OCI-LY1 (cell line): Measurements from ENCODE around the gene ERRFI1.

Source experiments
- EZH2 ChIP-seq: fragments of 200-600 bp; sonication (generic), shearing (Covaris generic); IDR thresholded peaks from 2 replicates; pipeline ENCODE4 v1.8.0; 2017; ENCODE audit warnings: borderline replicate concordance, mixed run types, mild to moderate bottlenecking, antibody characterized with exemption, low read length, moderate library complexity, mixed read lengths
- TF ChIP-seq, protein P1 (sequence below): fragments of 200-600 bp; sonication (generic), shearing (Covaris generic); IDR thresholded peaks from 2 replicates; pipeline ENCODE4 v1.5.1; 2017; ENCODE audit warnings: mild to moderate bottlenecking, antibody characterized with exemption, low read length, moderate library complexity, mixed read lengths

DNA sequence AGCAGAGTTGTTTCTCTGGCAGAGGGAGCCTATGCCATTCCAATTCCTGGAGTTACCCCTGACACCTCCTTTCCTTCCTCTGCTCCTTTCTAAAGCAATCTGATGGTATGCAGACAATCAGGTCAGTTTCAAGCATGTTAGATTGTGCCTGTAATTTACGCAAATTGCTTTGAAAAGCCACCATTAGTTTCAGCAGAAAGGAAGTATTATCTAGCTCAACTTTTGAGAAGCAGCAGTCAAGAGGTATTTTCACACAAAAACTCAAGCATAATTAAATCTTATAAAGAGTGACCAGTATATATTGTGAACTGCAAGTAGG, 2.2 kb downstream of the ERRFI1 start:
- TF ChIP-seq EZH2: no peak
- TF ChIP-seq, protein P1, sequence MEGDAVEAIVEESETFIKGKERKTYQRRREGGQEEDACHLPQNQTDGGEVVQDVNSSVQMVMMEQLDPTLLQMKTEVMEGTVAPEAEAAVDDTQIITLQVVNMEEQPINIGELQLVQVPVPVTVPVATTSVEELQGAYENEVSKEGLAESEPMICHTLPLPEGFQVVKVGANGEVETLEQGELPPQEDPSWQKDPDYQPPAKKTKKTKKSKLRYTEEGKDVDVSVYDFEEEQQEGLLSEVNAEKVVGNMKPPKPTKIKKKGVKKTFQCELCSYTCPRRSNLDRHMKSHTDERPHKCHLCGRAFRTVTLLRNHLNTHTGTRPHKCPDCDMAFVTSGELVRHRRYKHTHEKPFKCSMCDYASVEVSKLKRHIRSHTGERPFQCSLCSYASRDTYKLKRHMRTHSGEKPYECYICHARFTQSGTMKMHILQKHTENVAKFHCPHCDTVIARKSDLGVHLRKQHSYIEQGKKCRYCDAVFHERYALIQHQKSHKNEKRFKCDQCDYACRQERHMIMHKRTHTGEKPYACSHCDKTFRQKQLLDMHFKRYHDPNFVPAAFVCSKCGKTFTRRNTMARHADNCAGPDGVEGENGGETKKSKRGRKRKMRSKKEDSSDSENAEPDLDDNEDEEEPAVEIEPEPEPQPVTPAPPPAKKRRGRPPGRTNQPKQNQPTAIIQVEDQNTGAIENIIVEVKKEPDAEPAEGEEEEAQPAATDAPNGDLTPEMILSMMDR: no peak
